ENCODE data around the gene BDH1. TPM values are rescaled to one million over a fixed set of nuclear protein-coding genes. Genes with fewer than 3 reads are reported as not detected.
"Not testable (repeated sequence)": the region's sequence is repeated elsewhere in the genome, so short reads cannot be mapped to it uniquely, and the experiment has no call there.

BDH1 gene
- total and polyA plus RNA-seq, 2 donors, result 6.9 to 13.7 TPM

DNA sequence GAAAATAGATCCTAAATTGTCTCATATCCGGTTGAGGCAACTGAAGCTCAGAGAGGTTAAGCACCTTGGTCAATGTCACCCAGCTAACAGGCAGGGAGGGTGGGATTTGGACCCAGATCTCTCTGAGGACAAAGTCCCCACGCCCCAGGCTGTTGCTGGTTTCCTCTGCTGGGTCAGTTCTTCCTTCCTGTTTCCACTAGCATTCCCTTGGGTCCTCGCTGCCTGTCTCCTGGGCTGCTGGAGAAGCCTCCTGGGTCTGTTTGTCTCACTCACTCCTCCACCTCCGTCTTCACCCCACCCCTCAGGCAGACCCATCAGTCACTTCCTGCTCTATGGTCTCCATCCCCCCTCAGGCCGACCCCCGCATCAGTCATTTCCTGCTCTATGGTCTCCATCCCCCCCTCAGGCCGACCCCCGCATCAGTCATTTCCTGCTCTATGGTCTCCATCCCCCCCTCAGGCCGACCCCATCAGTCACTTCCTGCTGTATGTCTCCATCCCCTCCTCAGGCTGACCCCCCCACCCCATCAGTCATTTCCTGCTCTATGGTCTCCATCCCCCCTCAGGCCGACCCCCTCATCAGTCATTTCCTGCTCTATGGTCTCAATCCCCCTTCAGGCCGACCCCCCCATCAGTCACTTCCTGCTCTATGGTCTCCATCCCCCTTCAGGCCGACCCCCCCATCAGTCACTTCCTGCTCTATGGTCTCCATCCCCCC, 38.7 kb downstream of the BDH1 start:
- H3K4me3 ChIP-seq (ENCODE audit: low read depth, low read length); H3K27ac ChIP-seq (ENCODE audit: low read depth); H3K36me3 ChIP-seq (ENCODE audit: insufficient read depth); DNase-seq (ENCODE audit: extremely low spot score); H3K4me1 ChIP-seq (ENCODE audit: insufficient read depth): not testable (repeated sequence)
- WGBS, result 66% methylated on average over 12 of the region's 12 CpGs

GRCh38 chr3:197516517-197516889, 39.3 kb downstream of the BDH1 start:
- WGBS, result 82% methylated on average over 6 of the region's 6 CpGs
- no peak for DNase-seq (ENCODE audit: extremely low spot score)
- no peaks in the 10 kb centered on the region for H3K4me1 ChIP-seq (ENCODE audit: insufficient read depth)

DNA sequence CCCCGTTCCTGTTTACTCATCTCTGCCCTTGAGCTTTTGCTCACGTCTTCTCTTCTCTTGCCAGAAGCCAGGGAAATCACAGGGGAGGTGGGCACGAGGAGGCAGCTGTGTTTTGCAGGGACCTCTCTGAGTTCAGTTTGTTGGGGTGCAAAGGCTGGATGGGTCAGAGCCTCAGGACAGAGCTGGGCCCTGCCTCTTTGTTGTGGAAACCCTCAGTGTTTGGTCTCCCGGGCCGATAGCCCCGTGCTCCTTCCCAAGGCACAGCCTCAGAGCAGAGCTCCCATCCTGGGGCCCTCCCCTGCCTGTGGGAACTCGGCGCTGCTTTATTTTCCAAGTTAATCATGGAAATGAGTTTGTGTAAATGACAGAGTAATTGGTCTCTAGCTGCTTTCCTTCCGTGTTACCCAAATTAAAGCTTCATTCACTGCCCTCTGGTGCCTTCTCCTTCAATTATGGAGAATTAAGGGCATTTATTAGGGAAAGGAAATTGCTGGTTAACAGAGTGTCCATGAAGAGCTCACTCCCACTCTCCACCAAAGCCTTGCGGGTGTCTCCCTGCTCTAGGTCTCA, 40.9 kb downstream of the BDH1 start:
- DNase-seq (ENCODE audit: extremely low spot score), result no peak
- H3K4me3 ChIP-seq (ENCODE audit: low read depth, low read length), result no peak overlapping the region
- H3K36me3 ChIP-seq (ENCODE audit: insufficient read depth), result no peaks in the 10 kb centered on the region
- no peak overlapping the region for H3K27ac ChIP-seq (ENCODE audit: low read depth)
- H3K4me1 ChIP-seq (ENCODE audit: insufficient read depth), result no peaks in the 10 kb centered on the region
- 84% methylated on average over 10 of the region's 10 CpGs for WGBS

More at GRCh38 chr3:197516517-197516889, 39.3 kb downstream of the BDH1 start:
- H3K36me3 ChIP-seq (ENCODE audit: insufficient read depth), result no peaks in the 10 kb centered on the region
- no peak overlapping the region for H3K27ac ChIP-seq (ENCODE audit: low read depth)
- no peak overlapping the region for H3K4me3 ChIP-seq (ENCODE audit: low read depth, low read length)

DNA sequence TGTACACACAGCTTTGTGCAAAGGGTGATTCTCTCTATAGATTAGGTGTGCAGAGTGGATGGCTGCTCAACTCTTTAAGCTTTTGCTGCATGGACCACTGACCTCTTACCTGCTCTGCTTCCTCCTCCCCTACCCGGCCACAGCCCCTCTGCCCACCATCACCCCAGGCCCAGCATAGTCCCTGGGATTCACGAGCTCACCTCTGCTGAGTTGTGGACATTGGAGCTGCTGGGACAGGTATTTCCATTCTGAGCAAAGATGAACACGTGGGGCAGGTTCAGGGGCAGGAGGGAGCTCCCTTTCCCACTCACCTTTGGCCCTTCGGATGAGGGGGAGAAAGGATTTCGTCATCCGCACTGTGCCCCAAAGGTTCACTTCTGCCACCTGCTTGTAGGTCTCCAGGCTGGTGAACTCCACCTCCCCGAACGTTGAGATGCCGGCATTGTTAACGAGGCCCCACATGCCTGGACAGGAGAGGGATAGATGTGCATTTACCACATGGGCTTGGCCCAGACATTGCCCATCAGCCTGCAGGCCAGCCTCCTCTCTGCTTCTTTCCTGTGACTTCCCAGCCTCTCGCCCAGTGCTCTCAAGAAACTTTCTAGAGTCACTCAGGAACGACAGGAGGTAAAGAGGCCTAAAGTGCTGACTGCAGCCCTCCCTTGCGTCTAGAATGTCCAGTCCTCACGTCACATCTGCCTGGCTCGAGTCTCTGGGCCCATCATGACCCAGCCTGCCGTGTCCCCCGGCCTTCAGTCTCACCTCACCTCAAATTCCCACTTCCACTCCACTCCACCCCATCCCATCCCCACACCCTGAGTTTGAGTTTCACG, 41.6 kb downstream of the BDH1 start:
- WGBS, result 86% methylated on average over 18 of the region's 18 CpGs
- no peak overlapping the region for H3K27ac ChIP-seq (ENCODE audit: low read depth)

DNA sequence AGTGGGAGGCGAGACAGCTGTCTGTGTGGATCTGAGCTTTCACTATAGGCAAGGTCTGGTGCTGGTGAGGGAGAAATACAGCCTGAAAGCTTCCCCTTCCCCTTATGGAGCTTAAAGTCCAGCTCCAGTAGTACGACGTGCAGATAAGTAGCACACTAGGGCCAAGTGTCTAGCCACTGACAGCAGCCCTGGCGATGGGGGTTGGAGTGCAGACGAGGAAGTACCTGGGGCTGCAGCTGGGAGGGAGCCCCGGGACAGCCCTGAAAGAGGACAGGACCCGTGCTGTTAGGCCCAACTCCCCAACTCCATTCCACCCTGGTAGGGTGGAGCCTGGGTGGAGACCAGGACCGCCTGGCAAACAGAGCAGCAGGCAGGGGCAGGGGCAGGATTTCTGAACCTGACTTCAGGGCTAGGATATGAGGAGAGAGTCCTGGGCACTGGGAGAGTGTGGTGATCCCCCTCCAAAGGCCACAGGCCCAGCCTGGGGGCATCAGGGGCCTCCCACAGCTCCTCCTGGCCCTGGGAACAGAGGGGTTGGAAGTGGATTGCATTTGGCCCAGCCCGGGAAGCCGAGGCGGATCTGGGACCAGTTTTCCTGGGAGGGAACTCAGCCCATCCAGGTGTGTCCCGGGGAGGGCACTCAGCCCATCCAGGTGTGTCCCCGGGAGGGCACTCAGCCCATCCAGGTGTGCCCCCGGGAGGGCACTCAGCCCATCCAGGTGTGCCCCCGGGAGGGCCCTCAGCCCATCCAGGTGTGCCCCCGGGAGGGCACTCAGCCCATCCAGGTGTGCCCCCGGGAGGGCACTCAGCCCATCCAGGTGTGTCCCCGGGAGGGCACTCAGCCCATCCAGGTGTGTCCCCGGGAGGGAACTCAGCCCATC, 42.8 kb downstream of the BDH1 start:
- Histone ChIP-seq H3K36me3 (ENCODE audit: insufficient read depth) (no peaks in the 10 kb centered on the region), H3K4me3 (ENCODE audit: low read depth, low read length) (no peak overlapping the region), H3K27ac (ENCODE audit: low read depth) (no peak overlapping the region), H3K4me1 (ENCODE audit: insufficient read depth) (no peaks in the 10 kb centered on the region)
- 92% methylated on average over 19 of the region's 19 CpGs for WGBS
- DNase-seq (ENCODE audit: extremely low spot score), result no peak

More for the DNA sequence above, 41.6 kb downstream of the BDH1 start:
- H3K4me1 ChIP-seq (ENCODE audit: insufficient read depth), result no peaks in the 10 kb centered on the region
- H3K4me3 ChIP-seq (ENCODE audit: low read depth, low read length), result no peak overlapping the region
- no peaks in the 10 kb centered on the region for H3K36me3 ChIP-seq (ENCODE audit: insufficient read depth)
- no peak for DNase-seq (ENCODE audit: extremely low spot score)

GRCh38 chr3:197511853-197512635, 43.7 kb downstream of the BDH1 start:
- Histone ChIP-seq H3K4me3 (ENCODE audit: low read depth, low read length) (no peak overlapping the region), H3K36me3 (ENCODE audit: insufficient read depth) (no peaks in the 10 kb centered on the region), H3K4me1 (ENCODE audit: insufficient read depth) (no peaks in the 10 kb centered on the region), H3K27ac (ENCODE audit: low read depth) (no peak overlapping the region)
- DNase-seq (ENCODE audit: extremely low spot score), result no peak
- WGBS, result 97% methylated on average over 33 of the region's 33 CpGs

DNA sequence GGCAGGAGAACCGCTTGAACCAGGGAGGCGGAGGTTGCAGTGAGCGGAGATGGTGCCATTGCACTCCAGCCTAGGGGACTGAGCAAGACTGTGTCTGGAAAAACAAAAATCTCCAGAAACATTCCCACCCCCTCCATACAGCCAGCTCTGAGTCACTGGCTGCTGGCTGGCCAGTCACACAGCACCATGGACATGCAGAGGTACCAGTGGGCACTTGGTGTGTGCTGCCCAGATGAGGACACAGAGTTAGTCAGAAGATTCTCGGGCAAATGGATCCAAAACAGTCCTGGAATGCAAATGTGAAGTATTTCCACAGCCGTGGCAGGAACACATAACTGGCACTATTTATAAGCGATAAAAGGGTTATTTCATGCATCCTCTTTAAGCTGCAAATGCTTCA, 44.6 kb downstream of the BDH1 start:
- H3K4me3 ChIP-seq (ENCODE audit: low read depth, low read length), result no peak overlapping the region
- DNase-seq (ENCODE audit: extremely low spot score), result no peak
- WGBS, result 95% methylated on average over 6 of the region's 6 CpGs
- no peaks in the 10 kb centered on the region for H3K36me3 ChIP-seq (ENCODE audit: insufficient read depth)
- H3K4me1 ChIP-seq (ENCODE audit: insufficient read depth), result no peaks in the 10 kb centered on the region
- no peak overlapping the region for H3K27ac ChIP-seq (ENCODE audit: low read depth)

DNA sequence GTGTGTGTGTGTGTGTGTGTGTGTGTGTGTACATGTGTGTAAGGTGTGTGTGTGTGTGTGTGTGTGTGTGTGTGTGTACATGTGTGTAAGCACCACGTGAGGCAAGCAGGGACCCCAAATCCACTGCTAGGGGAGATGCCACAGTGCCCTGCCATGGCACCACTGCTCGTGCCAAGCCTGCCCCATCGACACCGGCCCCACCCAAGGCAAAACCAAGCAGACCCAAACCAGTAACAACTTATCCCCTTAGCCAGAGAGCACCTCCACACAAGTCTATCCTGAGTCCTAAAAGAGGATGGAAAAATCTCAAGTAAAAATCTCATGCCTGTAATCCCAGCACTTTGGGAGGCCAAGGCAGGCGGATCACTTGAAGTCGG, 45.1 kb downstream of the BDH1 start:
- Histone ChIP-seq H3K4me3 (ENCODE audit: low read depth, low read length) (no peak overlapping the region), H3K27ac (ENCODE audit: low read depth) (no peak overlapping the region), H3K4me1 (ENCODE audit: insufficient read depth) (no peaks in the 10 kb centered on the region), H3K36me3 (ENCODE audit: insufficient read depth) (no peaks in the 10 kb centered on the region)
- DNase-seq (ENCODE audit: extremely low spot score), result no peak
- 89% methylated on average over 6 of the region's 6 CpGs for WGBS

GRCh38 chr3:197508924-197509775, 46.6 kb downstream of the BDH1 start:
- no peaks in the 10 kb centered on the region for H3K4me1 ChIP-seq (ENCODE audit: insufficient read depth)
- no peaks in the 10 kb centered on the region for H3K36me3 ChIP-seq (ENCODE audit: insufficient read depth)
- H3K4me3 ChIP-seq (ENCODE audit: low read depth, low read length), result no peak overlapping the region
- H3K27ac ChIP-seq (ENCODE audit: low read depth), result no peak overlapping the region
- 83% methylated on average over 27 of the region's 27 CpGs for WGBS
- no peak for DNase-seq (ENCODE audit: extremely low spot score)

GRCh38 chr3:197508461-197508860, 47.3 kb downstream of the BDH1 start:
- H3K27ac ChIP-seq (ENCODE audit: low read depth), result no peak overlapping the region
- no peak for DNase-seq (ENCODE audit: extremely low spot score)
- no peak overlapping the region for H3K4me3 ChIP-seq (ENCODE audit: low read depth, low read length)
- WGBS, result 79% methylated on average over 6 of the region's 6 CpGs
- H3K36me3 ChIP-seq (ENCODE audit: insufficient read depth), result no peaks in the 10 kb centered on the region
- no peaks in the 10 kb centered on the region for H3K4me1 ChIP-seq (ENCODE audit: insufficient read depth)

GRCh38 chr3:197508051-197508451, 47.7 kb downstream of the BDH1 start:
- Histone ChIP-seq H3K4me1 (ENCODE audit: insufficient read depth) (no peaks in the 10 kb centered on the region), H3K36me3 (ENCODE audit: insufficient read depth) (no peaks in the 10 kb centered on the region), H3K4me3 (ENCODE audit: low read depth, low read length) (no peak overlapping the region), H3K27ac (ENCODE audit: low read depth) (no peak overlapping the region)
- no peak for DNase-seq (ENCODE audit: extremely low spot score)
- whole genome bisulfite sequencing, result 93% methylated on average over 8 of the region's 8 CpGs

DNA sequence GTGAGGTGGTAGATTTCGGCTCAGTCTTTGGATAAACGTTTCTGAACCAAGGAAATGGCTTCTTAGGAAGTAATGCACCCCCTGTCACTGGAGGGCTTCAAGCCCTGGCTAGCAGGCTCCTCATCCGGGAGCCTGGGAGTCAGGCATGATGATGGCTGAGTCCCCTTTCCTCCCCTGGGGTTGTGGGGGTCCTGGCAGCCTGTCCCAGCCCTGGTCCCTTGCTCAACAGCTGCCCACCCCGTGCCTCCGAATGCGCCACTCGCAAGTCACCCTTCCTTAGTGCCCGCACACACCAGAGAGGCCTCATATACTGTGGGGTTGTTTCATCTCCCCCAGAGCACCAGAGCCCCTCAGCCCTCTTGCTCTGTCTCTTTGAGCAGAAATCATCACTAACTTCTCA, 48.2 kb downstream of the BDH1 start:
- no peak overlapping the region for H3K27ac ChIP-seq (ENCODE audit: low read depth)
- WGBS, result 71% methylated on average over 8 of the region's 8 CpGs
- DNase-seq (ENCODE audit: extremely low spot score), result no peak
- H3K36me3 ChIP-seq (ENCODE audit: insufficient read depth), result no peaks in the 10 kb centered on the region
- no peak overlapping the region for H3K4me3 ChIP-seq (ENCODE audit: low read depth, low read length)
- H3K4me1 ChIP-seq (ENCODE audit: insufficient read depth), result no peaks in the 10 kb centered on the region

All from urinary bladder (tissue), 4 donors.